G401.6 (cell line): ENCODE measurements around the gene METTL25.

Source experiments
- FAIRE-seq: peaks from 2 replicates; lab custom pipeline; 2012; peaks lifted over from hg19 to GRCh38; lab: Jason Lieb, UNC

The METTL25 gene

DNA sequence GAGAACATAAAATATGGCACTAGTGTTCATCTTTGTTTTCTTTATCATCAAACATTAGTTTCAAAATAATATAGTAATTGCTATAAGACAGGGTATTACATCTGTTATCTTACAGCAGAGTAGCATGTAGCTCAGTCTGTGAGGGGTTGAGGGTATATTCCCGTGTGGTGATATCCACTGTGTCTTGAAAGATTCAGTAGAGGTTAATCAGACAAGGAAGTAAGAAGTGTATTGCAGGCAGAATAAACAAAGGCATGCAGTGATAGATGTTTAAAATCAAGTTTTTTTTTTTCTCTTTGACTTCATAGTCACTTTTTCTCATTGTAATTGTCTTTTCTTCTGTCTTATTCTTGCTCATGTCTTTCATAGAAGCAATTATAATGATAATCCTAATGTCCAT is 48.3 kb downstream of the METTL25 start:
- FAIRE-seq: no peak

GRCh38 chr12:82407481-82407880 is 49.2 kb downstream of the METTL25 start:
- no peak for FAIRE-seq

GRCh38 chr12:82408844-82409243 is 50.5 kb downstream of the METTL25 start:
- no peak for FAIRE-seq

GRCh38 chr12:82411546-82412230 is 53.4 kb downstream of the METTL25 start:
- no peak for FAIRE-seq

DNA sequence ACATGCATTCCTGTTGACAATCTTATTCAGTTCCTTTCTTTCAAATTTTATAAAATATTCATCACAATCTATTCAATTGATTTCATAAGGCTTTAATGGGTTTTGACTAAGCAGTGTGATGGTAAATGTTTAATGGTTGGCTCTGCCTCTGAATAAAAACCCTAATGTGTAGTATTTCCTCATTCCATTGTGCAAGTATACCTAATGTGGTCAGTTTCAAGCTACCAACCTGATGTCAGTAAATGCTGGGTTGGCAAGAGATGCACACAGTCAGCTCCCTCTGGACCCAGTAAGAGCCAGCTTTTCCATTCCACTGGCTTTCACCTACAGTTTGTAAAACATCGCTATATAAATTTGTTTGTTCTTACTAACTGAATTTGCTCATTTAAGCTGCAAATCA is 53.9 kb downstream of the METTL25 start:
- no peak for FAIRE-seq

DNA sequence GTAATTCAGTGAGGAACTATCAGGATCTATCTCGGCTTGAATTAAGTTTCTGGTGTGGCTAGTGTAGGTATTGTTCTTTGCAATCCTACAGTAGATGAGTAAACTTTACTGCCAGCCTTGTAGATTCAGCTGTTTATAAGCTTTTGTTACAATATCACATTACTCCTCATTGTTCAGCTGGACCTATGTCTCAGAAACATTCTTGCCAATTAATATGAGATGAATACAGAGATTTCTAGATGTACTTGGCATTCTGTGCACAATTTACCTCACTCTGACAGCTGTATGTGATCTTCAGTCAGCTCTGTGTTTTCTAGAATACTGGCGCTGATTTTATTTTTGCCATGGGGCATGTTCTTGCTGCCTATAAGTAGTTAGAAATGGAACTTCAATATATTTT is 55.7 kb downstream of the METTL25 start:
- no peak for FAIRE-seq

GRCh38 chr12:82414926-82415325 is 56.6 kb downstream of the METTL25 start:
- no peak for FAIRE-seq

DNA sequence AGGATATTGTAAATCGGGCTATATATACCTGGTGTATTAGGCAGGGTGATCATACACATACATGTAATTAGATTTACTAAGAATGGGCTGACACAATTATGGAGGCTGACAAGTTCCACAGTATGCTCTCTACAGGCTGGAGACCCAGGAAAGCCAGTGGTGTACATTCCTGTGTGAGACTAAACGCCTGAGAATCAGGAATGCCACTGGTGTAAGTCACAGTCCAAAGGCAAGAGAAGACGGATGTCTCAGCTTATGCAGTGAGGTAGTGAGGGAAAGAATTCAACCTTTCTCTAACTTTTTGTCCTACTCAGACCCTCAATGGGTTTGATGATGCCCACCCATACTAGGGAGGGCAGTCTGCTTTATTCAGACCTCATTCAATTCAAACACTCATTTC is 57.1 kb downstream of the METTL25 start:
- no peak for FAIRE-seq

DNA sequence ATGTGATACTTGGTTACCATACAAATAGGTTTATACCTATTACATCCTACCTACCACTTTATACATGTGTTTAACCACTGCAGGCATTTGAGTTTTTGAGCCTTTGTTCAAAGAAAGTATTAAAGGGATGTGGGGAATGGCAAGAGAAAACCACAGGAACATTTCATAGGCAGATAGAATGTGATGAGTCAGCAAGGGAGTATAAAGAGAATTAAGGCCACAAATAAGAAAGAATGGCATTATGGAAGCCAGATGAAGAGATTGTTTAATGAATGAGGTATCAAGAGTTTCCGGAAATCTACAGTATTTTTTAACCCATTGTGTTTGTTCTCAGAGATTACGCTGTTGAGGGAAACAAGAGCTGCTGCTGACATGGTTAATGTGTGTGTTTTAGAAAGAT is 66.9 kb downstream of the METTL25 start:
- FAIRE-seq: no peak

GRCh38 chr12:82426081-82426480 is 67.8 kb downstream of the METTL25 start:
- FAIRE-seq: no peak

DNA sequence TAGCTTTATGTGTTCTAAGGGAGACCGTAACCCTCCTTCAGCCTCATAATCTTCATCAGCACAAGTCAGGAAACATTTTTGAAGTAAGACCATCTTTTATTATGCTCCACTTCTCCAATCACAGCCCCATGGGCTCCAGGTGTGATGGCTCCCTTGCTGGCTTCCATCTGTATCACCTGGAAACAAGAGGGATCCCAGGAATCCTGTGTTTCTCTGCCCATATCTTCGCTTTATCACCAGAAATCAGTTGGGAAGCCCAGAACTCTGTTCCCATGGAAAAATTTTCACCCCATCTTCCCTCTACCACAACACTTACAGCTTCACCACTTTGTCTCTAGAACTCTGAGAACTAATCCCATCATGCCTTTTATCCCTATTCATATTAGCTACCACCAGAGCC is 68.3 kb downstream of the METTL25 start:
- no peak for FAIRE-seq

DNA sequence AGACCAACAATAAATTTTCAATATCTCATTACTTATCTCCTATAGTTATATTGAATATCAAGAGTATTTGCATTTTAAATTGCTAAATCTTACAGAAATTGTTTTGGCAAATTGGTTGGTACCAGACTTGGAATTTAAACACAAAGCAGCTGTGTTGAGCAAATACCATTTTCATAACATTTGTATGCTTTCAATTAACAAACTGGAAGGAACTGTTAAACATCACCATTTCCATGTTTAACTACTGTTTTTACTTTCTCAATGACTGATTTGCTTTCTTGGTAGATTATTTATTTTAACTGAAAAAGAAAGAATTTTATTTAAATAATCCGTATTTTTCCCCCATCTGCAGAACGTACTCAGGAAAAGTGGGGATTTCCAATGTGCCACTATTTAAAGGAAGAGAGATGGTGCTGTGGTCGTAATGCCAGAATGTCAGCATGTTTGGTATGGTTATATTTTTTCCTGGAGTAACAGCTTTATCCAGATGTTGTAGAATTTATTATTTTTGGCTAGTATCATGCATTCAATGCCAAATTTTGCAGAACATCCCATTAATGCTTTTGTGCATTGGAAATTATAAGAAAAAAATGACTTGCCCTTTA is 72.3 kb downstream of the METTL25 start:
- FAIRE-seq: no peak

GRCh38 chr12:82434392-82434911 is 76.1 kb downstream of the METTL25 start:
- FAIRE-seq: peak; percentile 47

DNA sequence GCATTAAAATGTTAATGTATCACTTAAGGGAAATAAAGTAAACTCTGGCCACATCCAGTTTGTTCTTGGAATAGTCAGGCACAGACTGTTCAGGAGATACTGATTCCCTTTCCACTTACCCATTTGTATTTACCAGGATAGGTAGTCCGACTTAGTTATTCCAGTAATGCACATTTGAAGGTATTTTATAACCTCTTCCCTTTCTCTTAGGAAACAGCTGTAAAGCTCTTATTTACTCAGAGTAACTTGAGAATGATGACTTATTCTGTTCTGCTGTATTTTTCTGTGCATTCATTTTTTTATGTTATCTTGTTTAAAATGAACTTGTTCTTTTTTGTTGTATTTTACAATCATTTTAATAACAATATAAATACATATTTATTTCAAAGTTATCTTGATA is 78.0 kb downstream of the METTL25 start:
- peak; percentile 66 for FAIRE-seq

- no peak for FAIRE-seq
These were observed 79.4 kb downstream of the METTL25 start for GRCh38 chr12:82437744-82438143.

GRCh38 chr12:82438356-82438755 is 80.0 kb downstream of the METTL25 start:
- no peak for FAIRE-seq

GRCh38 chr12:82440885-82441284 is 82.6 kb downstream of the METTL25 start:
- no peak for FAIRE-seq

- no peak for FAIRE-seq
These were observed 90.7 kb downstream of the METTL25 start for GRCh38 chr12:82448911-82449578.

- no peak for FAIRE-seq
These were observed 98.3 kb downstream of the METTL25 start for GRCh38 chr12:82456633-82457032.

- FAIRE-seq: no peak
These were observed 99.8 kb downstream of the METTL25 start for GRCh38 chr12:82458101-82458500.

GRCh38 chr12:82461393-82461792 is 103.1 kb downstream of the METTL25 start:
- no peak for FAIRE-seq

DNA sequence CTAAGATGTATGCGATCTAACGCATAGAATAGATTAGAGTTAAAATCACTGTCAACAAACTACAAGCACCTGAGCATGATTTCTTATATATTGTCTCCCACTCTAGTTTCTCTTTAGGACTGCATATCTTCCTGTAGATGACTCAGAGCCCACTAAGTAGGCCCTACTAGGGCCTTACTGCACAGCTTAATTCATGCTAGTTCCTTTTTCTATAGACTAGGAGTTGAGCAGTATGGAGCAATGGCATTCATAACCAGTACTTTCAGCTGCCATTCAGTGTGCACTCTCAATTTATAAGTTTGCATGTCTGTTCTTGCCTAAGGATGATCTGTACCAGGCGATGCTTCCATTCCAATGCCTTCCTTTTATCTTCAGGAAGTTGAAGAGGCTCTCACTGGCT is 103.5 kb downstream of the METTL25 start:
- no peak for FAIRE-seq

DNA sequence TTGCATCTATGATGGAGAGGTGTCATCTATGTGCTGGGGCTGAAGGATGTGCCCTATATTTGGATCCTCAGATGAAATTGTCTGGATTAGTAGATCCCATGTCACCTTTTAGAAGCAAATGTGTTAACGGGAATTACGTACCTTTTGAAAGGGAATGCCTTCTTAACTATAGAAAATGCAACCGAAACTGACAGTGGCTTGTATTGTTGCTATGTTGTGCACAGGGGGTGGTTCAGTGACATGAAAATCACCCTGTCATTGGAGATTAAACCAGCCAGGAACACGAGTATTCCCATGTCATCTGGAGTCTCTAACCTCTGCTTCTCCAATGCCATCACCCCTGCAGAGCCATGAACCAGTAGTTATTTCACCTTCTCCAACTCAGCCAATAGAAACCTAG is 110.2 kb downstream of the METTL25 start:
- no peak for FAIRE-seq
